NT2/D1 (cell line): Measurements from ENCODE around the gene NCMAP.

Experiments used
- DNase-seq: peaks from one replicate; pipeline ENCODE4 v3.0.0-alpha.2; 2011; ENCODE audit warnings: low read depth, low spot score
- H3K27me3 ChIP-seq: 2 replicates; pipeline ENCODE4 v1.6.0; 2011; ENCODE audit warnings: mild to moderate bottlenecking; ENCODE audit not compliant: insufficient read length, insufficient read depth
- H3K36me3 ChIP-seq: 2 replicates; pipeline ENCODE4 v1.6.1; 2011; ENCODE audit warnings: mild to moderate bottlenecking, low read length, mixed read lengths; ENCODE audit not compliant: insufficient read depth, insufficient read length
- H3K4me1 ChIP-seq: 2 replicates; pipeline ENCODE4 v1.5.1; 2011; ENCODE audit not compliant: insufficient read depth, insufficient read length
- H3K4me3 ChIP-seq: 2 replicates; pipeline ENCODE4 v1.5.1; 2011; ENCODE audit warnings: low read depth; ENCODE audit not compliant: insufficient read length
- H3K9ac ChIP-seq: 2 replicates; pipeline ENCODE4 v1.6.0; 2011; ENCODE audit warnings: low read depth; ENCODE audit not compliant: insufficient read length
- H3K9me3 ChIP-seq: 2 replicates; pipeline ENCODE4 v1.5.1; 2011; ENCODE audit warnings: mild to moderate bottlenecking, low read length; ENCODE audit not compliant: insufficient read depth
- SUZ12 ChIP-seq: IDR thresholded peaks from 2 replicates; pipeline ENCODE4 v1.6.1; 2011; ENCODE audit not compliant: insufficient read length, insufficient read depth; ENCODE audit errors: extremely low read depth
- YY1 ChIP-seq: IDR thresholded peaks from 2 replicates; pipeline ENCODE4 v1.6.1; 2011; ENCODE audit not compliant: insufficient read length, insufficient read depth
- ZNF274 ChIP-seq: IDR thresholded peaks from 2 replicates; pipeline ENCODE4 v1.6.1; 2011; ENCODE audit warnings: mild to moderate bottlenecking, low read depth, low read length

NCMAP gene

GRCh38 chr1:24535021-24535424 is 20.9 kb upstream of the NCMAP start:
- H3K9me3 ChIP-seq: no peaks in the 10 kb centered on the region
- TF ChIP-seq YY1 (no peak), ZNF274 (no peak), SUZ12 (no peak)
- no peak overlapping the region for H3K9ac ChIP-seq
- DNase-seq: no peak
- peaks cover 24% of the 10 kb centered on the region for H3K36me3 ChIP-seq
- no peaks in the 10 kb centered on the region for H3K27me3 ChIP-seq
- H3K4me3 ChIP-seq: no peak overlapping the region
- peaks cover 3% of the 10 kb centered on the region for H3K4me1 ChIP-seq

- Histone ChIP-seq H3K27me3 (no peaks in the 10 kb centered on the region), H3K9me3 (no peaks in the 10 kb centered on the region), H3K9ac (no peak overlapping the region), H3K4me3 (no peak overlapping the region), H3K36me3 (peaks cover 24% of the 10 kb centered on the region), H3K4me1 (peaks cover 3% of the 10 kb centered on the region)
- TF ChIP-seq SUZ12 (no peak), ZNF274 (no peak), YY1 (no peak)
- no peak for DNase-seq
Observed at GRCh38 chr1:24535778-24536177, 20.1 kb upstream of the NCMAP start.

- Histone ChIP-seq H3K27me3 (no peaks in the 10 kb centered on the region), H3K36me3 (peaks cover 21% of the 10 kb centered on the region), H3K4me1 (peaks cover 3% of the 10 kb centered on the region), H3K4me3 (no peak overlapping the region), H3K9me3 (no peaks in the 10 kb centered on the region), H3K9ac (no peak overlapping the region)
- TF ChIP-seq ZNF274 (no peak), YY1 (no peak), SUZ12 (no peak)
- no peak for DNase-seq
Observed at GRCh38 chr1:24536391-24536840, 19.5 kb upstream of the NCMAP start.

- Histone ChIP-seq H3K4me1 (peaks cover under 1% of the 10 kb centered on the region), H3K4me3 (no peak overlapping the region), H3K9ac (no peak overlapping the region), H3K9me3 (no peaks in the 10 kb centered on the region), H3K27me3 (no peaks in the 10 kb centered on the region), H3K36me3 (peaks cover 6% of the 10 kb centered on the region)
- DNase-seq: no peak
- TF ChIP-seq ZNF274 (no peak), SUZ12 (no peak), YY1 (no peak)
Observed at GRCh38 chr1:24540051-24540905, 15.6 kb upstream of the NCMAP start.

- no peaks in the 10 kb centered on the region for H3K9me3 ChIP-seq
- H3K4me1 ChIP-seq: no peaks in the 10 kb centered on the region
- no peak for DNase-seq
- no peaks in the 10 kb centered on the region for H3K27me3 ChIP-seq
- H3K36me3 ChIP-seq: no peaks in the 10 kb centered on the region
- no peak overlapping the region for H3K4me3 ChIP-seq
- H3K9ac ChIP-seq: no peak overlapping the region
- TF ChIP-seq ZNF274 (no peak), YY1 (no peak), SUZ12 (no peak)
Observed at GRCh38 chr1:24540906-24541710, 14.8 kb upstream of the NCMAP start.

GRCh38 chr1:24541711-24542346 is 14.1 kb upstream of the NCMAP start:
- H3K27me3 ChIP-seq: no peaks in the 10 kb centered on the region
- DNase-seq: no peak
- H3K9ac ChIP-seq: no peak overlapping the region
- no peaks in the 10 kb centered on the region for H3K4me1 ChIP-seq
- H3K9me3 ChIP-seq: no peaks in the 10 kb centered on the region
- H3K4me3 ChIP-seq: no peak overlapping the region
- TF ChIP-seq SUZ12 (no peak), ZNF274 (no peak), YY1 (no peak)
- no peaks in the 10 kb centered on the region for H3K36me3 ChIP-seq
